Daoy (cell line): ENCODE data around the gene GNLY. TPM values are rescaled to one million over a fixed set of nuclear protein-coding genes. Genes with fewer than 3 reads are reported as not detected.
A peak's percentile ranks its signal among the peaks of the same experiment; 100 is the strongest.
"Not testable (repeated sequence)": the region's sequence is repeated elsewhere in the genome, so short reads cannot be mapped to it uniquely, and the experiment has no call there.

ENCODE experiments used
- DNase-seq: peaks from one replicate; pipeline ENCODE4 v3.0.0-alpha.2; 2015; ENCODE audit warnings: low read depth
- total RNA-seq: library from RNA; depleted of rRNA; stranded (reverse); fragments of >200 nt; shearing (Covaris generic); gene quantifications from 2 replicates; pipeline ENCODE4 v1.2.3, GENCODE V29; 2014

Gene GNLY
- total RNA-seq, 1 experiment from 2014 or later = not detected

DNA sequence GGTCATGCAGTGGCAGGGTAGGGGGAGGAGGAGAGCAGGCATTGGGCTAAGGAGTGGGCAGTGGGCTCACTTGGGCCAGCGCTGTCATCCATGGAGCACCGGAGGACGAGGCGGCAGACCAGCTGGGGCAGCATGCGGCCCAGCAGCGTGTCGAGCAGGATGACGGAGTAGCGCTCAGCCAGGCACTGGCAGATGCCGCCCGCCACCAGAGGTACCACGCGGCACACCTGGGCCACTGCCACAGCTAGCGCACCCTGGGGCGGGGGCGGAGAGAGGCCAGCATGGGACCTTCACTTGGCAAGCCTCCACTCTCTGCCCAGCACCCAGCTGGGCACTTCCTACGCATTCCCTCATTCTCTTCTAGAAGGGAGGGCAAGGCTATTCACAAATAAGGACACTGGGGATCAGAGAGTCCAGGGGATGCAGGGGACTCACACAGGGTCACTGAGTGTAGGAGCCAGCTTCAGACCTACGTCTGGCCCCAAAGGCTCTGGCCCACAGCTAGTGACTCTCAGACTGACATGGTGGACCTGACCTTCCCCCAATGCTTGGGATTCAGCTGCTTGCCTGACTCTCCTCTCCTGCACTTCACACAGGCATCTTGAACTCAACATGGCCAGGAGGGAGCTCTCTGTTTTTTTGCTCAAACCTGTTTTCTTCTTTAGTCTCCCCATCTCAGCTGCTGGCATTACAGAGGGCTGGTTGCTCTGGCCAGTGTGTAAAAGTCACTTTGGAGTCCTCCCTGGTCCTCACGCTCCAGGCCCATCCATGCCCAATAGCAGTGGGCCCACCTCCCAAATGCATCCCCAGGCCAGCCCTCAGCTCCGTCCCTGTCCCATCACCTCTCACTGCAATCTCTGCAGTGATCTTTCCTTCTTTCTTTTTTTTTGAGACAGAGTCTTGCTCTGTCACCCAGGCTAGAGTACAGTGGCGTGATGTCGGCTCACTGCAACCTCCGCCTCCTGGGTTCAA is 30.3 kb upstream of the GNLY start:
- no peak for DNase-seq

DNA sequence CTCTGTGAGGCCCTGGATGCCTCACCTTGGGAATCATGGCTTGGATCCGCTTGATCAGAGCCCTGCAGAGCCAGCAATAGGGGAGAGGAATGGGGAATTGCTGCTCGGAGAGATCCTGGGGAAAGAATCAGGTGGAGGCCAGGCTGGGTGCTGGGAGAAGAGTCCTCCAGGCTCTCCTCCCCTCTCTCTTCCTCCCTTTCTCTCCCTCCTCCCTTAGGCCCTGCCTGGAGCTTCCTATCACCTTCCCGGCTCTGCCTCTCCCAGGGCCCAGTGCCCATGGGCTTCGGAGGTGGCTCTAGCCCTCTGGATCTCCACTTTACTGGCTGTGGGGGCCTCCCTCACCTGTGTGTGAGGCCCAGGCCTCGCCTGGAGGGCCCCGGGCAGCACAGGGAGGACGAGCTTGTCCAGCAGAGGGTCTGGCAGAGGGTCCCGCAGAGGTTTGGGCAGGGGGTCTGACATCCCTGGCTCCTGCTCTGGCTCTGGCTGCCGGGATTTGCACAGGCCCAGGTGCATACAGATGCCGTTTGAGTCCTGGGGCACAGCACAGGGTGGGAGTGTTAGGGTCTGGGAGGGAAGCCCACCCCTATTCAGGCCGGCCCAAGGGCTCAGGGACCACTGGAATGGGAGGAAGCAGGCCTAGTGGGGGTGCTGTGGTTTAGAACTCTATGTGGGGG is 28.8 kb upstream of the GNLY start:
- DNase-seq = no peak

DNA sequence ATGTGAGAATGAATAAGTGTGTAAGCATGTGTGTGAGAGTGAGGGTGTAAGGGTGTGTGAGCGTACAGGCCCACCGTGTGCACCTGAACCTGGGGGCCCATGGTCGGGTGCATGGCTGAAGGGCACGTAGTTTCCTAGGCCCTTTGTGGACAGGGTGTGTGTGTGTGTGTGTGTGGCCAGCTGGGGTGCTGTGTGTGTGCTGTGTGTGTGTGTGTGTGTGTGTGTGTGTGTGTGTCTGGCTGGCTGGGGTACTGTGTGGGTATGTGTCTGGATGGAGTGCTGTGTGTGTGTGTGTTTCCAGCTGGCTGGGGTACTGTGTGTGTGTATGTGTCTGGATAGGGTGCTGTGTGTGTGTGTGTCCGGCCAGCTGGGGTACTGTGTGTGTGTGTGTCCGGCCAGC is 28.1 kb upstream of the GNLY start:
- DNase-seq = no peak

DNA sequence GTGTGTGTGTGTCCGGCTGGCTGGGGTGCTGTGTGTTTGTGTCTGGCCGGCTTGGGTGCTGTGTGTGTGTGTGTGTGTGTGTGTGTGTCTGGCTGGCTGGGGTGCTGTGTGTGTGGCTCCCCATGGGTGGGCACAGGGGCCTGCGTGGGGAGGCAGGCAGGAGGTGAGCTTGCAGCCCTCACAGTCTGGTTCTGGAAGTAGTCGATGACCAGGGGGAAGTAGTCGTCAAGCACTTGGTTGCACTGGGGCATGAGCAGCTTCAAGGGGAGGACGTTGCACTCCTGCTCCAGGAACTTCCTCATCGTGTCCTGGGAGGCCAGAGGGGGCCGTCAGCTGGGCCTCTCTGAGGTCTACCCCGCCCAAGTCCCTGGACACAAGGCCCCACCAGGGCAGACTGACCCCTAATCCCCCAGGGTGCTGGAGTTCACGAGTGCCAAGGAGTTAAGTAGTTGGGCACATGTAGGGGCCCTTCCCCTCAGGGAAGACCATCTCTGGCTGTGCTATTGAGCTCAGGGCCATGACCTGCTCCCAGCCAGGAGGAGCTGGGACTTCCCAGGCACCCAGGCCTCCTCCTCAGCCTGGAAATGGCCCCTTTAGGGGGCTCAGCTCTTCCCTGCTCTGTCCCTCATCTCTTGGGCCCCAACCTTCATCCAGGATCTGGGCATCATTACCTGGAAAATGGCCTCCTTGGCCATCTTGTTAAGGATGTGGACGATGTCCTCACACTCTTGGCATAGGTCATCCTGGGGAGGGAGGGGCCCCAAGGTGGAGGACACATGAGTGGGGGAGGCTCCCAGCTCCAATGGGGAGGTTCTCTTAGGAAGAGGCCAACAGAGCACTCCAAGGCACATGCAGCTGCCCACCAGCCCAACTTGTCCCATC is 27.5 kb upstream of the GNLY start:
- no peak for DNase-seq

DNA sequence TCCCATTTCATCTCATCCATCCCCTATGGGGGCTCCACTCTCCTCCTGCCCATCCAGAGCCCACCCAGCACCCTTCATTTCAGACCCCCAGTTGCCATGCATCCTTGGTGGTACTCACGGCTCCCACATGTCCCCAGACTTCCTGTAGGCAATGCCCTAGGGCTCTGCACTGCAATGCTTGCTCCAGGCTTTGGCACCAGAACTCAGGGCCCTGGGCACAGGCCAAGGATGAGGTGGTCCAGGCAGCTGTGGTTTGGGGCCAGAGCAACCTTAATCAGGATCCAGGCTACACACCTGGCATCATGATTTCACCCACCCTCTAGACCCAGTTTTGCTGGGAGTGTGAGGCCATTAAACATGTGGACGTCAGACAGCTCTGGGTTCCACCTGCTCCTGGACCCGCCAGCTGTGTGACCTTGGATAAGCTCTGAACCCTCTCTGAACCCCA is 26.6 kb upstream of the GNLY start:
- DNase-seq = no peak

DNA sequence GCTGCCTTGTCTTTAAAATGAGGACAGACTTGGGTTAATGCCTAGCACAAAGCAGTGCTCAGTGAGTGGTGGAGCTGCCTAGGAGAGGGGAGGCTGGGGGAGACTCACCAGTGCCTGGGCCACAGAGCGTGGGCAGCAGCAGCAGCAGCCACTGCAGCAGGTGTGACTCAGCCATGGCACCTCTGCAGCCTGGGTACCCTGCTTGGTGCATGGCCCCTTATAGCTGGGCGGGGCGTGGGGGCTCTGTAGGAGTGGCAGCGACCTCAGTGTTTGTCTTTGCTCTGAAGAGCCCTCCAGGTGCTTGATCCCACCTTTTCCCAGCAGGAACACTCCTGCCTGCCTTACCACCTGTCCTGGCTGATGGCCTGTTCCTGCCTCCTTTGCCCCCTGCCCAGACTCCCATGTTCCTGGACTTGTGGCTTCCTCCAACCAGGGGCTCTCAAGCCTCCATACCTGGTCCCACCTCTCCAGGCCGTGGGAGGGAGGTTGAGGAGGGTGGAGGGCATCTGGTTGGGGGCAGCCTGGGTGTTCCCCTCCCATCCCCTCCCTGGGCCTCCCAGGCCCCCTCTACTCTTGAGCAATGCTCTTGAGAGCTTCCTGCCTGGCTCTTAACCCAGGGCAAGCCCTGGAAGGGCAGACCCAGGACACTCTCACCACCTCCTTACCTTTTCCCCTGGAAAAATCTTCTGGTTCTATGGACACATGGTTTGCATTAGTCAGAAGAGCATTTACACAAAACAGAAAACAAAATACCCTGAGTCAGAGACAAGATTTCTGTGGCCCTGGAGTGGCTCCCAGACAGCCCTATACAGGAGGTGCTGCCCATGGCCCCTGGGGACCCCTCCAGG is 25.9 kb upstream of the GNLY start, which contains the start of gene SFTPB:
Gene SFTPB, minus strand, starts transcription at position 191 of the 848 bp plus-strand sequence. Its CDS starts 16 bp downstream, at position 175.
- no peak for DNase-seq

DNA sequence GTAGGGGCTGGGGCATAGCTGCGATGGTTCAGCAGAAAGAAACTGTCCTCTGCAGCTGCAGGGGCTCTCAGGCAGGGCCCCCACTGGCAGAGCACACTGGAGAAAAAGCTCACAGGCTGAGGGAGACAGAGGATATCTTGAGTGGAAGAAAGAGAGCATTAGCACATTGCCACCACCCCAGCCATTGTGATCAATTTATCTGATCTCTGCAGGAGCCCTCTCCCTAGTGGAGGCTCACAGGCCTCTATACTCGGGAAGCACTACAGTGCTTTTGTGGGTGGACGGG is 25.4 kb upstream of the GNLY start:
- no peak for DNase-seq

DNA sequence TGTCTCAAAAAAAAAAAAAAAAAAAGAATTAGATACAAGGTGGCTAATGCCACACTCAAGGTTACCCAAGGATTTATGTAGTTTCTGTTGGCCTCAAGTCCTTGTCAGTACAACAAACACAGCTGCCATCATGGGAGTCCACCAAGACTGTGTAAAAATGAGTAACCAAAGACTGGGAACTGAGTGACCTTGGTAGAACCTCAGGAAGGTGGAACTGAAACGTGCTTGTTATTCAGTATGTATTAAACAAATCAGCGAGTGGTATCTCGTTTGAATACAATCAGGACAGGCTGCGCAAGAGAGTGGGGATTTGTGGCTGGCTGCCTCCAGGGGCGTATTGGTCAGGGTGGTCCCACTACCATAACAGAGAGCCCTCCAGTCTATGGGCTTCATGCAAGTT is 24.6 kb upstream of the GNLY start:
- no peak for DNase-seq

DNA sequence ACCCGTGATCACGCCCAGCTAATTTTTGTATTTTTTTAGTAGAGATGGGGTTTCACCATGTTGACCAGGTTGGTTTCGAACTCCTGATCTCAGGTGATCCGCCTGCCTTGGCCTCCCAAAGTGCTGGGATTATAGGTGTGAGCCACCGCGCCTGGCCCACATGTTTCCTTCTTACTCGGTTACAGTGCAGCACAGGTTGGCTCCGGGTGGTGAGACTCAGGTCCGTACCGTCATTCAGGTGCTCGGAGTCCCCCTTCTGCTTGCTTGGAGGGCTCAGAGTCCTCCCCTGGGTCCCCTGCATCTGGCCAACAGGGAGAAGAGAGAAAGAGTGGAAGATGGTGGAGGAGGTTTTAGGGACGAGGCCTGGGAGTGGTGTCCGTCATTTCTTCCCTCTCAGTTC is 23.7 kb upstream of the GNLY start:
- not testable (repeated sequence) for DNase-seq

DNA sequence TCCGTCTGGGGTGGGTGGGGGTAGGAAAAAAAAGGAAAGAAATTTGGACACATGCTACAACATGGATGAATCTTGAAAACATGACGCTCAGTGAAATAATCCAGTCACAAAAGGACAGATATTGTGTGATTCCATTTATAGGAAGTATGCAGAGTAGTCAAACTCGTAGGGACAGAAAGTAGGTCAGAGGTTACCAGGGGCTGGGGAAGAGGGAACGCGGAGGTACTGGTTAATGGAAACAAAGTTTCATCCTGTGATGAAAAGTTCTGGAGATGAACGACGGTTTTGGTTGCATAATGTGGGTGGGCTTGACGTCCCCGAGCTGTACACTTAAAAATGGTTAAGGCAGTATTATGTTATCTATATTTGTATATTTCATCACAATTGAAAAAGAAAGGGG is 21.7 kb upstream of the GNLY start:
- no peak for DNase-seq

DNA sequence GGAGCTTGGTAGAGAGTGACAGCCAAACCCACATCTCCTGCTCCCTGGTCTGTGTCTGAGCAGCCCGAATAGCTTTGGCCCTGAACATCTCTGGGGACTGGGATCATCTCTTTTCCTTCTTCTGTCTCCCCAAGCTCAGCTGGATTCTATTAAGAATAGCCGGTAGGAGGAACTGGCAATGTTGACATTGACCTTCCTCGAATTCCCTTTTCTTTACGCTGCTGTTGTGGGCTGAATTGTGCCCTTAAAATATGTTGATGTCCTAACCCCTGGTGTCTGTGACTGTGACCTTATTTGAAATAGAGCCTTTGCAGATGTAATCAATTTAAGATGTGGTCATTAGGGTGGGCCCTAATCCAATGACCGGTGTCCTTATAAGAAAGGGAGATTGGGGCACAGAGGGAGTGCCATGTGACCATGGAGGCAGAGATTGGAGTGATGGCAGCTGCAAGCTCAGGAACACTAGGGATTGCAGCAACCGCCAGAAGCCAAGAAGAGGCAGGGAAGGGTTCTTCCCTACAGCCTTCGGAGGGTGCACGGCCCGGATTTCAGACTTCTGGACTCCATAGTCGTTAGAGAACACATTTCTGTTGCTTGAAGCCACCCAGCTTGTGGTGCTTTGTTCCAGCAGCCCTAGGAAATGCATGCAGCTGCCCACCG is 20.3 kb upstream of the GNLY start:
- DNase-seq = no peak

DNA sequence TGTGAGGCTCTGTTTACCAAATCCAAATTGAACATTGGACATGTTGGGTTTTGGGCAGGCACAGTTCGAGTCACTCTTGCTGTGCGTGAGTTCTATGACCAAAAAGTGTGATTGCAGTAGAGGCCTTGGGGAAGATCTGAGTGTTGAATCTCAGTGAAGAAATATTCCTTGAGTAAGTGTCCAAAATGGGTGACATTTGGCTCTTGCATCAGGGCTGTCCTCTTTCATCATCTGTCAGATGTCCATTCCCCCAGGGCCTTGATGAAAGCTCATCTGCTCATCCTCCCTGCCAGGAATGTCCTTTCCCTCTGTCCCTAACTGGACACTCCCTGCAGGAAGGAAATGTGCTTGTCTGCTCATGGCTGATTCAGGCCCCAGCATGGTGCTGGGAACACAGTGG is 19.7 kb upstream of the GNLY start:
- DNase-seq = no peak

DNA sequence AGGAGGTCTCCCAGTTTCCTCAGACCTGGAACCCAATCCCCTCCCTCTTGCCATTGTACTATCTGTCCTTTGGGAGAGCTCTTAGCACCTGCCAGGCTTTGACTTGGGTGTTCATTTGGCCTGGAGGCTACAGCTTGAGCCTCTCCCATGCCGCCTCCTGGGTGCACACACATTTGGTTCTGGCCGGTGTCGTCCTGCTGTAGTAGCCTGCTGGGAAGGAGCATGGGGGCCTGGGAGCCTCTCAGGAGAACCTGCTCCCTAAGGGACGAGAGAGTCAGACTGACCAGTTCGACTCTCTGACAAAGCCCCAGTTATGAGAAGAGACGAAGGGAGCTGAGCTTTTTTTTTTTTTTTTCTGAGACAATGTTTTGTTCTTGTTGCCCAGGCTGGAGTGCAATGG is 18.7 kb upstream of the GNLY start:
- DNase-seq = no peak

DNA sequence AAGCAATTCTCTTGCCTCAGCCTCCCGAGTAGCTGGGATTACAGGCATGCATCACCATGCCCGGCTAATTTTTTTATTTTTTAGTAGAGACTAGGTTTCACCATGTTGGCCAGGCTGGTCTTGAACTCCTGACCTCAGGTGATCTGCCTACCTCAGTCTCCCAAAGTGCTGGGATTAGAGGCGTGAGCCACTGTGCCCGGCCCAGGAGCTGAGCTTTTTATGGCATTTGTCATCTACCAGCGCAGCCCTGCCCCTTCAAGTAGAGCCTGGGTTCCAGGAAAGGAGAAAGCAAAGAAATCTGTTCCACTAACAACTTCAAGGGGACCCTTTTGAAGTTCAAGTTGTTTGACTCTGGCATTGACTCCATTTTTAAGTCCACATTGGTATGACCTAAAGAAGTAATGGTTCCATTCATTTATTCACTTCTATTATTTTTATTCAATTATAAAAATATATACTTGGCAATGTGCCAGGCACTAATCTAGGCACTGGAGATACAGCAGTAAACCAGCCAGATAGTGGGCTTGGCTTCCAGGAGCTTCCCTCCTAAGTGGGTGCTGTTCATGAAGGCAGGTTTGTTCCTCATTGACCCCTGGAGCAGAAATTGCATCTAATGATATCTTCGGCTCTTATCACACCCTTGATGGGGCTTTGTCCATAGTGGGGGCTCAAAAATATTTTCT is 18.2 kb upstream of the GNLY start:
- no peak for DNase-seq

DNA sequence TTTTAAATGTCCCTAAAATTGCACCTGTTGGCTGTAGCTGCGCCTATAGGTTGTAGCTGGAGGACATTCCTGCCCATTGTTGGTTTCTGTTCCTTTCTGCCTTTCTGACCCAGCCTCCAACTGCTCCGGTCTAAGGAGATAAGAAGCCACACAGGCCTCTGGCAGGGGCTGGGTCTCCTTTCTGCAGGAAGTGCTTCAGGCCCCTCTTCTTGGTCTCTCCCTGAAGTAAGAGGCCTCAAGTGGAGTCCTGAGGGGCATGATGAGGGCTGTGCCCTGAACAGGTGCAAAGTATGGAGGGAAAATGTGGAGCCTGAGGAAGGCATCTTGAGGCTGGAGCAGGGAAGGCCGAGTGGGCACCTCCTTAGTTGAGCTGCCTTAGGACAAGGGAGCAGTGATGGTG is 15.8 kb upstream of the GNLY start:
- no peak for DNase-seq

DNA sequence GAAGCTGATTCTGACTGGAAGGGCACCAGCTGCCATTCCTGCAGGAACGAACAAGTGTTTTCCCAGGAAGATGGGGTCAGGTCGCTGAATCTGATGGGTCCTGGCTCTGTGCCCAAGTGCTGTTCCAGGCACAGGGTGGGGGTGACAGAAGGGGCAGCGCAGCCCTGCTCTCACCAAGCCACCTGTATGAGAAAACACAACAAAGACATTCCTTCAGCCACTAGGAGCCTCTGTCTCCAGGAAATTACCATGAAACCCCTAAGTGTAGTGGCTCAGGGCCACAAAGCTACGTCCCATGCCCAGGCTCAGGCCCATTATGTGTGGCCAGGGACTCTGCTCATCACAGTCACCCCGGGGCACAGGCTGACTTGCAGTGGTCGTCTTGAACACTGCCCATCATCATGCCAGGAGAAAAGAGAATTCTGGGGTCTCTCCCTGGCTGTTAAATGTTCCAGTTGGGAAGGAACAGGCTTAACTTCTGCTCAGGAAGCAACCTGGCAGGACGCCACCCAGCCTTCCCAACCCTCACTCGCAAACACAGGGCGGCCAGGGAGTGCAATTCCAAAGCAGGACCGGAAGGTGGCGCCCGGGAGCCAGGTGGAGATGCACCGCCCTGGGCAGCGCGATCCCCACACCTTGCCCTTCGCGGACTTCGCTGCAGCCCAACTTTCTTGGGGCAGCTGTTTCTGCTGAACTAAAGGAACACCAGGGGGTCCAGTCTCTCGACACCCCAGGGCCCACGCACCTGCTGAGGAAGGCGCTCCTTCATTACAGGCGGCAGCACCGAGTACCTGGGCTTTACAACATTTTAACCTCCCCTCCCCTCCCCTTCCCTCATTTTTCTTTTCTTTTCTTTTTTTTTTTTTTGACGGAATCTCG is 15.1 kb upstream of the GNLY start:
- DNase-seq = peak; percentile 87

DNA sequence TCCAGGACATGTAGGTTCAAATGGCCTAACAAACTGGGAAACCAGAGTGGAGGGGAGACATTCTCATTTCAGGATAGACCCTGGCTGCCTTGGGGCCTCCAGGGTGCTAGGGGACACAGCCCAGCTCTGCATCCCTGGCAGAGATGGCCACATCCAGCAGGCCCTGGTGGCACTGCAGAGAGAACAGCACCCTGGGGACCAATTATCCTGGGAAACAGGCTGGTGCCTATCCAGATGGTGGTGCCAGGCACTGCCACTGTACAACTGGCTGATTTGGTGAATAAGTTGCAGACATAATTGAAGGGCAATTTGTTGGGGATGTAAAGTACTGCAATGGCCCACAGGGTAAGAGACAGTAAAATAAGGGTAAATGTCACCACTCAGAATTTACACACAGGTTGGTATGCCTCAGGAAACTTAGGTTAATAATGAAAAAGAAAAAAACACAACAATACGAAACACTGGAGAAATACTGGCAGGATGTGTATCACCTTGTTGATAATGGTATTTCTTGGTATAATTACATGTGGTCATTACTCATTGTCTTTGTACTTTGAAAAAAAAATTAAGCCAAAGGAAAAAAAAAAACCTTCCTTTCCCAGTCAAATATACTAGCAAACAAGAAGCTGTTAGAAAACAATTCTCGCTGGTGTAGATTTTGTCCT is 13.3 kb upstream of the GNLY start:
- no peak for DNase-seq

DNA sequence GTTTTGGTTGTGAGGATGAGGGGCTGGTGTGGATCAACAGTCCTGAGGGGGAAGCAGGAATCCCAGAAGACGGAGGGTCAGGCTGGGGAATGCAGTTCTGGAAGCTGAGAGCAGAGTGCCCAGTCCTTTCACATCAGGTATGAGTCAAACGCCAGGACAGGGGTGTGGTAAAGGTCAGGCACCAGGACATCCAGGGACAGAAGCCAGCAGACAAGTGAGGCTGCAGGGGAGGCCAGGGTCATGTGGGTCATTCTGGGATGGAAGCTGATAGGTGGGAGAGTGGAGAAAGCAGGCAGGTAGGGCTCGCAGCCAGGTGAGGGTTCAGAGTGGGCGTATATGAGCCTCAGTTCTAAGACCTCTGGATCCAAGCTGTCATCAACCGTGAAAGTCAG is 12.8 kb upstream of the GNLY start:
- no peak for DNase-seq

DNA sequence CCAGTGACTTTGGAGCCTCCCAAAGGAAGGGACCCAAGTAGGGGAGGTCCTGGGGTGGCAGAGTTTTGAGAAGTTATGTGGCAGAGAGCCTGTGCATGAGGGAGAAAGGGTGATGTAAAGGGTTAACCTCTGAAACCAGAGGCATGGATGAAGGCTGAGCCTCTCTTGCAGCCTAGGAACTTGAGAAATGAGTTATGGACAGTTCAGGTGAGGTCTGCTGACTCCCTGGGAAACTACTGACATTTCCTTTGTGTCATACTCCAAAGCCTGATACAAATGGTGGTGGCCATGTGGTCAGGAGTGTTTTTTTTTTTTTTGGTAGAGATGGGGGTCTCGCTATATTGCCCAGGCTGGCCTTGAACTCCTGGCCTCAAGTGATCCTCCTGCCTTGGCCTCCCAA is 12.4 kb upstream of the GNLY start:
- DNase-seq = no peak
